C4-2B (cell line): ENCODE data around the gene ANG.

Experiments
- CTCF ChIP-seq: fragments of 450-650 bp; conservative IDR thresholded peaks from 2 replicates; pipeline ENCODE4 v1.5.1; 2017; ENCODE audit warnings: mild to moderate bottlenecking
- ZFX ChIP-seq: fragments of 450-650 bp; IDR thresholded peaks from 2 replicates; pipeline ENCODE4 v1.6.1; 2017

- TF ChIP-seq ZFX (no peak), CTCF (no peak)
Observed at GRCh38 chr14:20712904-20713303, 24.3 kb downstream of the ANG start.
